Keratinocyte (primary cell): Measurements from ENCODE around the gene PRCP.

Source experiments
- EZH2 ChIP-seq: IDR thresholded peaks from one replicate; pipeline ENCODE4 v1.6.1; 2012; ENCODE audit warnings: inconsistent platforms, mild to moderate bottlenecking, low read length, moderate library complexity
- TF ChIP-seq, protein P1 (sequence below), 3 experiments: IDR thresholded peaks in 1 of 3; conservative IDR thresholded peaks in 1 of 3; optimal IDR thresholded peaks in 1 of 3; 2 replicates in 2 of 3; 3 replicates in 1 of 3; pipeline versions ENCODE3 to v1.5.1; 2011; ENCODE audit warnings: low read length in 3 of 3, mild to moderate bottlenecking in 3 of 3, moderate library complexity in 2 of 3, control low read depth in 1 of 3, inconsistent platforms in 1 of 3; ENCODE audit not compliant: insufficient read depth in 2 of 3; ENCODE audit errors: extremely low read depth in 1 of 3

DNA sequence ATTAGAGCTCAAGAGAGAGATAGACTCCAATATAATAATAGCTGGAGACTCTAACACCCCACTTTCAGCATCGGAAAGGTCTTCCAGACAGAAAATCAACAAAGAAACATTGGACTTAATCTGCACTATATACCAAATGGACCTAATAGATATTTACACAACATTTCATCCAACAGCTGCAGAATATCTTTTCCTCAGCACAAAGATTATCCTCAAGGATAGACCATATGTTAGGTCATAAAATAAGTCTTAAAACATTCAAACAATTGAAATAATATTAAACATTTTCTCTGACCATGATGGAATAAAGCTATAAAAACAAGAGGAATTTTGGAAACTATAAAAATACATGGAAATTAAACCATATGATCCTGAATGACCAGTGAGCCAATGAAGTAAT, 121.5 kb downstream of the PRCP start:
- TF ChIP-seq, protein P1, sequence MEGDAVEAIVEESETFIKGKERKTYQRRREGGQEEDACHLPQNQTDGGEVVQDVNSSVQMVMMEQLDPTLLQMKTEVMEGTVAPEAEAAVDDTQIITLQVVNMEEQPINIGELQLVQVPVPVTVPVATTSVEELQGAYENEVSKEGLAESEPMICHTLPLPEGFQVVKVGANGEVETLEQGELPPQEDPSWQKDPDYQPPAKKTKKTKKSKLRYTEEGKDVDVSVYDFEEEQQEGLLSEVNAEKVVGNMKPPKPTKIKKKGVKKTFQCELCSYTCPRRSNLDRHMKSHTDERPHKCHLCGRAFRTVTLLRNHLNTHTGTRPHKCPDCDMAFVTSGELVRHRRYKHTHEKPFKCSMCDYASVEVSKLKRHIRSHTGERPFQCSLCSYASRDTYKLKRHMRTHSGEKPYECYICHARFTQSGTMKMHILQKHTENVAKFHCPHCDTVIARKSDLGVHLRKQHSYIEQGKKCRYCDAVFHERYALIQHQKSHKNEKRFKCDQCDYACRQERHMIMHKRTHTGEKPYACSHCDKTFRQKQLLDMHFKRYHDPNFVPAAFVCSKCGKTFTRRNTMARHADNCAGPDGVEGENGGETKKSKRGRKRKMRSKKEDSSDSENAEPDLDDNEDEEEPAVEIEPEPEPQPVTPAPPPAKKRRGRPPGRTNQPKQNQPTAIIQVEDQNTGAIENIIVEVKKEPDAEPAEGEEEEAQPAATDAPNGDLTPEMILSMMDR (optimal IDR thresholded peaks at IDR 0.05 in 1 of 3, IDR thresholded peaks at IDR 0.05 in 1 of 3, conservative IDR thresholded peaks at IDR 0.05 in 1 of 3; ENCODE audit: extremely low read depth in 1 of 3, insufficient read depth in 2 of 3, low read length in 3 of 3): no peak
- TF ChIP-seq EZH2: no peak
